ENCODE measurements around the gene CAMK2G.

GRCh38 chr10:73889014-73889413, 14.7 kb upstream of the CAMK2G start:
- TF ChIP-seq, protein P1, sequence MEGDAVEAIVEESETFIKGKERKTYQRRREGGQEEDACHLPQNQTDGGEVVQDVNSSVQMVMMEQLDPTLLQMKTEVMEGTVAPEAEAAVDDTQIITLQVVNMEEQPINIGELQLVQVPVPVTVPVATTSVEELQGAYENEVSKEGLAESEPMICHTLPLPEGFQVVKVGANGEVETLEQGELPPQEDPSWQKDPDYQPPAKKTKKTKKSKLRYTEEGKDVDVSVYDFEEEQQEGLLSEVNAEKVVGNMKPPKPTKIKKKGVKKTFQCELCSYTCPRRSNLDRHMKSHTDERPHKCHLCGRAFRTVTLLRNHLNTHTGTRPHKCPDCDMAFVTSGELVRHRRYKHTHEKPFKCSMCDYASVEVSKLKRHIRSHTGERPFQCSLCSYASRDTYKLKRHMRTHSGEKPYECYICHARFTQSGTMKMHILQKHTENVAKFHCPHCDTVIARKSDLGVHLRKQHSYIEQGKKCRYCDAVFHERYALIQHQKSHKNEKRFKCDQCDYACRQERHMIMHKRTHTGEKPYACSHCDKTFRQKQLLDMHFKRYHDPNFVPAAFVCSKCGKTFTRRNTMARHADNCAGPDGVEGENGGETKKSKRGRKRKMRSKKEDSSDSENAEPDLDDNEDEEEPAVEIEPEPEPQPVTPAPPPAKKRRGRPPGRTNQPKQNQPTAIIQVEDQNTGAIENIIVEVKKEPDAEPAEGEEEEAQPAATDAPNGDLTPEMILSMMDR (IDR thresholded peaks at IDR 0.05; ENCODE audit: low read depth, low read length, poor library complexity, severe bottlenecking) = no peak
- no peak for TF ChIP-seq EZH2phosphoT487 (IDR thresholded peaks at IDR 0.05; ENCODE audit: borderline replicate concordance, low read length)

Measured in DOHH2 (cell line).